Aorta (tissue), 5 donors: ENCODE results near the gene ZNF318. TPM values are rescaled to one million over a fixed set of nuclear protein-coding genes. Genes with fewer than 3 reads are reported as not detected.
"Not testable (repeated sequence)": the region's sequence is repeated elsewhere in the genome, so short reads cannot be mapped to it uniquely, and the experiment has no call there.

ENCODE experiments used
- ATAC-seq: fragments of 200-7000 bp; cut with Tn5 transposase; one replicate; pipeline ENCODE4 v1.9.1; 2022; ENCODE audit warnings: moderate library complexity; ENCODE audit not compliant: low FRiP score
- DNase-seq, 2 donors: peaks; one replicate each; pipeline ENCODE4 v3.0.0-alpha.2; 2020
- H3K27ac ChIP-seq, 2 donors: one replicate each; pipeline ENCODE4 v1.5.1; 2013; ENCODE audit warnings: low read length in 2 of 2, mild to moderate bottlenecking in 2 of 2, moderate library complexity in 2 of 2, control low read depth in 1 of 2, inconsistent platforms in 1 of 2, low read depth in 1 of 2
- H3K27me3 ChIP-seq, 2 donors: one replicate each; pipeline ENCODE4 v1.6.1; 2013; ENCODE audit warnings: control low read depth in 1 of 2, low read length in 1 of 2, mild to moderate bottlenecking in 1 of 2, moderate library complexity in 1 of 2; ENCODE audit not compliant: insufficient read depth in 2 of 2, control insufficient read depth in 1 of 2
- H3K36me3 ChIP-seq, 2 donors: one replicate each; pipeline ENCODE4 v1.6.1; 2013; ENCODE audit warnings: control low read depth in 1 of 2, low read length in 1 of 2, mild to moderate bottlenecking in 1 of 2; ENCODE audit not compliant: insufficient read depth in 2 of 2, control insufficient read depth in 1 of 2
- H3K4me1 ChIP-seq, 2 donors: one replicate each; pipeline ENCODE4 v1.6.1; 2013; ENCODE audit warnings: low read length in 2 of 2, control low read depth in 1 of 2, mild to moderate bottlenecking in 1 of 2, moderate library complexity in 1 of 2; ENCODE audit not compliant: insufficient read depth in 2 of 2, control insufficient read depth in 1 of 2
- H3K4me3 ChIP-seq, 2 donors: one replicate each; pipeline ENCODE4 v1.5.1; 2013; ENCODE audit warnings: low read length in 2 of 2, control low read depth in 1 of 2, mild to moderate bottlenecking in 1 of 2
- H3K9me3 ChIP-seq: one replicate; pipeline ENCODE4 v1.6.1; 2013; ENCODE audit warnings: mild to moderate bottlenecking, low read length; ENCODE audit not compliant: control insufficient read depth
- WGBS, 2 donors: extraction: QIAGEN DNeasy Blood & Tissue Kit; methylation state at CpG; one replicate each; pipeline ENCODE4 v1.1.7; 2013; 5-methylcytosine and 5-hydroxymethylcytosine counted together
- intact Hi-C, 2 donors: fragments of 100-400 bp; cut with DNase I; formaldehyde crosslinking; loops; one replicate each; pipeline versions ENCODE4 v1.14.2 to v1.15.0; 2022
- polyA plus RNA-seq, 2 donors: library from polyadenylated mRNA; stranded (reverse); fragments of 200-250 nt; gene quantifications; one replicate each; pipeline ENCODE4 v1.2.3, GENCODE V29; 2013
- total RNA-seq, 2 donors: library from RNA; stranded (reverse); fragmentation: NEBNext Ultra II Directional; extraction: Animal tissue kit (Norgen Biotek cat#: 25700); gene quantifications; one replicate each; pipeline ENCODE4 v1.2.1, GENCODE V29; 2021
- donor health status: healthy with polysubstance abuse.
- donor health status: Bipolar disorder and iron deficiency.
- donor health status: DM: no; HTN: no; CAD: no.
- donor health status: DM: no; HTN: no; CAD: no.
- donor health status: DM: yes; HTN: yes; CAD: no.

The ZNF318 gene
- total and polyA plus RNA-seq, 4 donors, result 2.6 to 21.3 (median 10.7) TPM

- Histone ChIP-seq H3K27me3 (no peaks in the 10 kb centered on the region), H3K4me1 (no peaks in the 10 kb centered on the region), H3K36me3 (peaks cover 9 to 17% of the 10 kb centered on the region in 2 donors), H3K27ac (no peak overlapping the region), H3K4me3 (no peak overlapping the region), H3K9me3 (no peaks in the 10 kb centered on the region)
- ATAC-seq, result no peak
- intact Hi-C loops, result no loop called here
- DNase-seq, result no peak
- 86 to 96% methylated on average over 1 of the region's 1 CpG for WGBS, 2 donors
Measured at GRCh38 chr6:43359831-43360230, 9.6 kb downstream of the ZNF318 start.

- DNase-seq (no peak), ATAC-seq (no peak)
- Histone ChIP-seq H3K4me3 (no peak overlapping the region), H3K9me3 (no peaks in the 10 kb centered on the region), H3K27ac (no peak overlapping the region), H3K4me1 (no peaks in the 10 kb centered on the region), H3K27me3 (no peaks in the 10 kb centered on the region), H3K36me3 (peaks cover 9 to 20% of the 10 kb centered on the region in 2 donors)
- intact Hi-C loops, result no loop called here
Measured at GRCh38 chr6:43359381-43359780, 10.1 kb downstream of the ZNF318 start.

- DNase-seq, result no peak
- no peaks in the 10 kb centered on the region for H3K27me3 ChIP-seq
- H3K9me3 ChIP-seq, result no peaks in the 10 kb centered on the region
- peaks cover 9 to 15% of the 10 kb centered on the region in 2 donors for H3K36me3 ChIP-seq
- H3K4me1 ChIP-seq, result no peaks in the 10 kb centered on the region
- no peak overlapping the region for H3K4me3 ChIP-seq
- intact Hi-C loops, result no loop called here
- ATAC-seq, result no peak
- WGBS, 2 donors, result 85 to 86% methylated on average over 2 of the region's 2 CpGs
- no peak overlapping the region for H3K27ac ChIP-seq
Measured at GRCh38 chr6:43355862-43356590, 13.4 kb downstream of the ZNF318 start.

GRCh38 chr6:43351951-43352350 is 17.5 kb downstream of the ZNF318 start:
- peaks cover 6 to 11% of the 10 kb centered on the region in 2 donors for H3K36me3 ChIP-seq

GRCh38 chr6:43347444-43347843 is 22.0 kb downstream of the ZNF318 start:
- H3K4me3 ChIP-seq, result no peak overlapping the region
- H3K4me1 ChIP-seq, result no peaks in the 10 kb centered on the region
- no peak for ATAC-seq
- peaks cover 0 to 2% of the 10 kb centered on the region in 2 donors for H3K36me3 ChIP-seq
- WGBS, 2 donors, result 87% methylated on average over 3 of the region's 3 CpGs
- no peaks in the 10 kb centered on the region for H3K27me3 ChIP-seq
- no peak overlapping the region for H3K27ac ChIP-seq
- intact Hi-C loops, result no loop called here
- DNase-seq, result no peak
- H3K9me3 ChIP-seq, result no peaks in the 10 kb centered on the region

More at GRCh38 chr6:43351951-43352350, 17.5 kb downstream of the ZNF318 start:
- H3K9me3 ChIP-seq, ATAC-seq, H3K27ac ChIP-seq, DNase-seq, H3K27me3 ChIP-seq, H3K4me3 ChIP-seq, intact Hi-C loops, H3K4me1 ChIP-seq: not testable (repeated sequence)
- WGBS, 2 donors, result 92 to 97% methylated on average over 5 of the region's 5 CpGs

- no peak for ATAC-seq
- no peaks in the 10 kb centered on the region for H3K9me3 ChIP-seq
- WGBS, 2 donors, result 79 to 80% methylated on average over 3 of the region's 3 CpGs
- H3K27me3 ChIP-seq, result no peaks in the 10 kb centered on the region
- no peaks in the 10 kb centered on the region for H3K4me1 ChIP-seq
- intact Hi-C loops, result no loop called here
- no peak overlapping the region for H3K4me3 ChIP-seq
- no peak overlapping the region for H3K27ac ChIP-seq
- peaks cover 1 to 5% of the 10 kb centered on the region in 2 donors for H3K36me3 ChIP-seq
- DNase-seq, result no peak
Measured at GRCh38 chr6:43347021-43347420, 22.4 kb downstream of the ZNF318 start.

GRCh38 chr6:43346243-43346642 is 23.2 kb downstream of the ZNF318 start:
- H3K36me3 ChIP-seq, ATAC-seq, intact Hi-C loops, H3K4me1 ChIP-seq, H3K27ac ChIP-seq, DNase-seq, H3K9me3 ChIP-seq, H3K27me3 ChIP-seq, H3K4me3 ChIP-seq: not testable (repeated sequence)
- 94 to 97% methylated on average over 11 of the region's 11 CpGs for WGBS, 2 donors

GRCh38 chr6:43339168-43339567 is 30.3 kb downstream of the ZNF318 start:
- no peaks in the 10 kb centered on the region for H3K27me3 ChIP-seq
- H3K9me3 ChIP-seq, result no peaks in the 10 kb centered on the region
- no peaks in the 10 kb centered on the region for H3K4me1 ChIP-seq
- 91 to 94% methylated on average over 4 of the region's 4 CpGs for WGBS, 2 donors
- intact Hi-C loops, result no loop called here
- H3K4me3 ChIP-seq, result no peak overlapping the region
- peaks cover 16 to 23% of the 10 kb centered on the region in 2 donors for H3K36me3 ChIP-seq
- ATAC-seq (no peak), DNase-seq (no peak)
- no peak overlapping the region for H3K27ac ChIP-seq

- Histone ChIP-seq H3K9me3 (no peaks in the 10 kb centered on the region), H3K4me3 (no peak overlapping the region), H3K4me1 (no peaks in the 10 kb centered on the region), H3K27ac (no peak overlapping the region), H3K36me3 (peaks cover 16 to 23% of the 10 kb centered on the region in 2 donors), H3K27me3 (no peaks in the 10 kb centered on the region)
- DNase-seq (no peak), ATAC-seq (no peak)
- intact Hi-C loops, result no loop called here
Measured at GRCh38 chr6:43338243-43338642, 31.2 kb downstream of the ZNF318 start.
